IMR-90 (cell line): ENCODE results near the gene EGFL8.

Source experiments
- BHLHE40 ChIP-seq: fragments of 150-350 bp; IDR thresholded peaks from 2 replicates; pipeline ENCODE4 v1.6.1; 2016; ENCODE audit warnings: mild to moderate bottlenecking, low read depth, low read length
- CEBPB ChIP-seq: IDR thresholded peaks from 2 replicates; pipeline ENCODE4 v1.6.1; 2012; ENCODE audit warnings: low read depth, low read length, improper control_type of control experiment
- MAFK ChIP-seq: IDR thresholded peaks from 2 replicates; pipeline ENCODE4 v1.6.1; 2012; ENCODE audit warnings: low read depth, low read length, improper control_type of control experiment
- POLR2A ChIP-seq: IDR thresholded peaks from 2 replicates; pipeline ENCODE4 v1.6.1; 2012; ENCODE audit warnings: mild to moderate bottlenecking, low read depth, low read length
- RAD21 ChIP-seq: IDR thresholded peaks from 2 replicates; pipeline ENCODE4 v1.6.1; 2012; ENCODE audit warnings: low read length, improper control_type of control experiment
- RCOR1 ChIP-seq: IDR thresholded peaks from 2 replicates; pipeline ENCODE4 v1.6.1; 2012; ENCODE audit warnings: mild to moderate bottlenecking, low read length, improper control_type of control experiment; ENCODE audit not compliant: insufficient replicate concordance
- RFX5 ChIP-seq: IDR thresholded peaks from 2 replicates; pipeline ENCODE4 v1.8.0; 2012; ENCODE audit warnings: low read depth, mild to moderate bottlenecking, low read length, moderate library complexity
- SMC3 ChIP-seq: fragments of 150-350 bp; IDR thresholded peaks from 2 replicates; pipeline ENCODE4 v1.6.1; 2016; ENCODE audit warnings: low read depth, mild to moderate bottlenecking, antibody characterized with exemption, low read length, moderate library complexity
- TF ChIP-seq, protein P1 (sequence below): conservative IDR thresholded peaks from 2 replicates; pipeline ENCODE4 v1.5.1; 2012; ENCODE audit warnings: mild to moderate bottlenecking, low read depth, low read length, improper control_type of control experiment
- TF ChIP-seq, protein P2 (sequence below): fragments of 150-350 bp; IDR thresholded peaks from 2 replicates; pipeline ENCODE4 v1.6.1; 2017; ENCODE audit warnings: mild to moderate bottlenecking, antibody characterized with exemption, low read length, low read depth
- TF ChIP-seq, protein P3 (sequence below): fragments of 150-350 bp; IDR thresholded peaks from 2 replicates; pipeline ENCODE4 v1.6.1; 2016; ENCODE audit warnings: low read depth, mild to moderate bottlenecking, low read length, moderate library complexity, borderline replicate concordance

DNA sequence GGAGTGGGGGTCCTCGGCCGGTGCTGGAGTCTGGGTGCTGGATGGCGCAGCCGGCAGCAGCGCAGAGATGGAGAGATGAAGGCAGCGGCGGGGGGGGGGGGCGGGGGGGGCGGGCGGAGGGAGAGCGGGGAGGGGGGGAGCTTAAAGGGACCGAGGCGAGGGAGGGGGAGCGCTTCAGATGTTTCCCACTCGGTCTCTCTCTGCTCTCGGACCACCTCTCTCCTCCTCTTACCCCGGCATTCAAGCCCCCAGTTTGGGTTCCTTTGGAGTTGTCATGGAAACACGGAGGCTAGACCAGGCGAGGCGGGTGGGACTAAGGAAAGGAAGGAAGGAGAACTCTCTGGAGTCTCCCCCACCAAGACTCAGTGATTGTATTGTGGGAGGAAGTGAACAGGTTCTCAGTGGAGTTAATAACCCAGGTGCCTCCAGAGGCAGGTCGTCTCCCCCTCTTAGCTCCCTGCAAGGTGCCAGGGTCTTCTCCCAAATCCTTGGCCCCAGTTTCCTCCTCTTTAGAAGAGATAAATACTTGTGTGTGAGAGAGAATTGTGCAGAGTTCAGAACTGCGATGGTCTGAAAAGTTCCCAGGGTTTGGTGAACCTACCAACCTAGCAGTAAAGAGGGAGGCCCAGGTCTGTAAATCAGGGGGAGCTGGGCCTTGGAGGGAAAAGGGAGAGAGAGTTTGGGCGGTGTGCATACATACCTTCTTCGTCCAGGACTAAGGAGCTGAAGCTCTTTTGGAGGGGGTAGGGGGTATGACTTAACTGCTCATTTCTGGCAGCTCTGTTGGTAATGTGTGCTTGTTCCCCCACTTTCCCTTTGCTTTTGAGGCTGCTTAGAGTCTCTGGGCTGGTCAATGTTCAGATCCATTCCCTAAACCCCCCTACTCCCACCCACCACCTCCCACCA, 12.3 kb upstream of the EGFL8 start, which contains the start of gene PRRT1:
- TF ChIP-seq, protein P1, sequence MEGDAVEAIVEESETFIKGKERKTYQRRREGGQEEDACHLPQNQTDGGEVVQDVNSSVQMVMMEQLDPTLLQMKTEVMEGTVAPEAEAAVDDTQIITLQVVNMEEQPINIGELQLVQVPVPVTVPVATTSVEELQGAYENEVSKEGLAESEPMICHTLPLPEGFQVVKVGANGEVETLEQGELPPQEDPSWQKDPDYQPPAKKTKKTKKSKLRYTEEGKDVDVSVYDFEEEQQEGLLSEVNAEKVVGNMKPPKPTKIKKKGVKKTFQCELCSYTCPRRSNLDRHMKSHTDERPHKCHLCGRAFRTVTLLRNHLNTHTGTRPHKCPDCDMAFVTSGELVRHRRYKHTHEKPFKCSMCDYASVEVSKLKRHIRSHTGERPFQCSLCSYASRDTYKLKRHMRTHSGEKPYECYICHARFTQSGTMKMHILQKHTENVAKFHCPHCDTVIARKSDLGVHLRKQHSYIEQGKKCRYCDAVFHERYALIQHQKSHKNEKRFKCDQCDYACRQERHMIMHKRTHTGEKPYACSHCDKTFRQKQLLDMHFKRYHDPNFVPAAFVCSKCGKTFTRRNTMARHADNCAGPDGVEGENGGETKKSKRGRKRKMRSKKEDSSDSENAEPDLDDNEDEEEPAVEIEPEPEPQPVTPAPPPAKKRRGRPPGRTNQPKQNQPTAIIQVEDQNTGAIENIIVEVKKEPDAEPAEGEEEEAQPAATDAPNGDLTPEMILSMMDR: no peak
- TF ChIP-seq POLR2A: no peak
- no peak for TF ChIP-seq BHLHE40
- TF ChIP-seq, protein P2, sequence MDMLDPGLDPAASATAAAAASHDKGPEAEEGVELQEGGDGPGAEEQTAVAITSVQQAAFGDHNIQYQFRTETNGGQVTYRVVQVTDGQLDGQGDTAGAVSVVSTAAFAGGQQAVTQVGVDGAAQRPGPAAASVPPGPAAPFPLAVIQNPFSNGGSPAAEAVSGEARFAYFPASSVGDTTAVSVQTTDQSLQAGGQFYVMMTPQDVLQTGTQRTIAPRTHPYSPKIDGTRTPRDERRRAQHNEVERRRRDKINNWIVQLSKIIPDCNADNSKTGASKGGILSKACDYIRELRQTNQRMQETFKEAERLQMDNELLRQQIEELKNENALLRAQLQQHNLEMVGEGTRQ: no peak
- TF ChIP-seq, protein P3, sequence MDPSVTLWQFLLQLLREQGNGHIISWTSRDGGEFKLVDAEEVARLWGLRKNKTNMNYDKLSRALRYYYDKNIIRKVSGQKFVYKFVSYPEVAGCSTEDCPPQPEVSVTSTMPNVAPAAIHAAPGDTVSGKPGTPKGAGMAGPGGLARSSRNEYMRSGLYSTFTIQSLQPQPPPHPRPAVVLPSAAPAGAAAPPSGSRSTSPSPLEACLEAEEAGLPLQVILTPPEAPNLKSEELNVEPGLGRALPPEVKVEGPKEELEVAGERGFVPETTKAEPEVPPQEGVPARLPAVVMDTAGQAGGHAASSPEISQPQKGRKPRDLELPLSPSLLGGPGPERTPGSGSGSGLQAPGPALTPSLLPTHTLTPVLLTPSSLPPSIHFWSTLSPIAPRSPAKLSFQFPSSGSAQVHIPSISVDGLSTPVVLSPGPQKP: no peak
- TF ChIP-seq CEBPB: no peak
- TF ChIP-seq SMC3: no peak
- TF ChIP-seq RAD21: no peak
- TF ChIP-seq RFX5: no peak
- TF ChIP-seq MAFK: no peak
- TF ChIP-seq RCOR1: no peak
